ENCODE data around the gene PGRMC2.

Gene PGRMC2

GRCh38 chr4:128287141-128287870, at the start of gene PGRMC2:
Gene PGRMC2 (minus strand): TSS chr4:128287813. CDS start chr4:128287790, 23 bp downstream.
- DNase-seq (ENCODE audit: low read depth): no peak

GRCh38 chr4:128335541-128335940, 47.9 kb upstream of the PGRMC2 start:
- DNase-seq (ENCODE audit: low read depth): no peak

- DNase-seq (ENCODE audit: low read depth): no peak
These were observed 46.6 kb upstream of the PGRMC2 start for GRCh38 chr4:128334256-128334655.

GRCh38 chr4:128333309-128334018, 45.9 kb upstream of the PGRMC2 start:
- DNase-seq (ENCODE audit: low read depth): no peak

GRCh38 chr4:128332081-128332480, 44.5 kb upstream of the PGRMC2 start:
- no peak for DNase-seq (ENCODE audit: low read depth)

GRCh38 chr4:128329638-128330037, 42.0 kb upstream of the PGRMC2 start:
- DNase-seq (ENCODE audit: low read depth): no peak

- no peak for DNase-seq (ENCODE audit: low read depth)
These were observed 40.5 kb upstream of the PGRMC2 start for GRCh38 chr4:128328106-128328505.

- no peak for DNase-seq (ENCODE audit: low read depth)
These were observed 35.8 kb upstream of the PGRMC2 start for GRCh38 chr4:128323401-128323800.

GRCh38 chr4:128322986-128323385, 35.4 kb upstream of the PGRMC2 start:
- DNase-seq (ENCODE audit: low read depth): no peak

- DNase-seq (ENCODE audit: low read depth): no peak
These were observed 34.7 kb upstream of the PGRMC2 start for GRCh38 chr4:128322311-128322710.

- DNase-seq (ENCODE audit: low read depth): no peak
These were observed 33.0 kb upstream of the PGRMC2 start for GRCh38 chr4:128320656-128321055.

- DNase-seq (ENCODE audit: low read depth): no peak
These were observed 28.3 kb upstream of the PGRMC2 start for GRCh38 chr4:128315756-128316520.

GRCh38 chr4:128311659-128312403, 24.2 kb upstream of the PGRMC2 start:
- no peak for DNase-seq (ENCODE audit: low read depth)

GRCh38 chr4:128310266-128310697, 22.7 kb upstream of the PGRMC2 start:
- DNase-seq (ENCODE audit: low read depth): no peak

- DNase-seq (ENCODE audit: low read depth): no peak
These were observed 22.0 kb upstream of the PGRMC2 start for GRCh38 chr4:128309585-128309984.

GRCh38 chr4:128308986-128309385, 21.4 kb upstream of the PGRMC2 start:
- no peak for DNase-seq (ENCODE audit: low read depth)

GRCh38 chr4:128307123-128307571, 19.5 kb upstream of the PGRMC2 start:
- DNase-seq (ENCODE audit: low read depth): no peak

GRCh38 chr4:128305942-128306341, 18.3 kb upstream of the PGRMC2 start:
- DNase-seq (ENCODE audit: low read depth): no peak

GRCh38 chr4:128303986-128304385, 16.4 kb upstream of the PGRMC2 start:
- DNase-seq (ENCODE audit: low read depth): no peak

GRCh38 chr4:128303405-128303785, 15.8 kb upstream of the PGRMC2 start:
- no peak for DNase-seq (ENCODE audit: low read depth)

- DNase-seq (ENCODE audit: low read depth): no peak
These were observed 14.4 kb upstream of the PGRMC2 start for GRCh38 chr4:128301979-128302378.

- DNase-seq (ENCODE audit: low read depth): no peak
These were observed 12.2 kb upstream of the PGRMC2 start for GRCh38 chr4:128299848-128300247.

Data from activated T-cell treated with anti-CD3 and anti-CD28 coated beads for 48 hours (primary cell).